ENCODE measurements around the gene FGD3.

DNA sequence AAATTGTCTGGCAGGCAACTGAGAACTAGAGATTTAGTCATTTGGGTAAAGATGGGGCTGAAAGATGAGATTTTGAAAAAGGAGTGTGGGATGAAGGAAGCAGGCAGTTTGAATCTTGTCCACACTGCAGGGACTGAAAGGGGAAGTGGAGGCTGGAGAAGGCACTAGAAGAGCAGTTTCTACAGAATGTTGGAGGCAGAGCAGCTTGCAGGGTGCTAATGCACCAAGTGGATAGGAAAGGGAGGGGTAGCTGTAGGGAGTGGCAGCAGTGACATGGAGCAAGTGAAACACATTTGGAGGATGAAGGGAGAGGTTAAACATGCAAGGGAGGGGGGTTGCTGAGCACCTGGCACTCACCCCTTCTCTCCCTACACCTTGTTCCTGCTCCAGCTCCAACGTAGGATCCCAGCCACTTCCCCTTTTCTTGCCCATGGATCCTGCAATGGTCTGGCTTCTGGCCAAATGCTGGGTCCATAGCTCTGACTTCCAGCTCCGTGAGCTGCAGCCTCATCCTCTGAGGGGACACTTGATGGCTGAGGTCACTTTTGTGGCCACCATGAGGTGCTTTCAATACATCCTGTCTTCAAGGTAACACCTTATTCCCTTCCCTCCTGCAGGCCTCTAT, 30.0 kb upstream of the FGD3 start:
- TF ChIP-seq, protein P1, sequence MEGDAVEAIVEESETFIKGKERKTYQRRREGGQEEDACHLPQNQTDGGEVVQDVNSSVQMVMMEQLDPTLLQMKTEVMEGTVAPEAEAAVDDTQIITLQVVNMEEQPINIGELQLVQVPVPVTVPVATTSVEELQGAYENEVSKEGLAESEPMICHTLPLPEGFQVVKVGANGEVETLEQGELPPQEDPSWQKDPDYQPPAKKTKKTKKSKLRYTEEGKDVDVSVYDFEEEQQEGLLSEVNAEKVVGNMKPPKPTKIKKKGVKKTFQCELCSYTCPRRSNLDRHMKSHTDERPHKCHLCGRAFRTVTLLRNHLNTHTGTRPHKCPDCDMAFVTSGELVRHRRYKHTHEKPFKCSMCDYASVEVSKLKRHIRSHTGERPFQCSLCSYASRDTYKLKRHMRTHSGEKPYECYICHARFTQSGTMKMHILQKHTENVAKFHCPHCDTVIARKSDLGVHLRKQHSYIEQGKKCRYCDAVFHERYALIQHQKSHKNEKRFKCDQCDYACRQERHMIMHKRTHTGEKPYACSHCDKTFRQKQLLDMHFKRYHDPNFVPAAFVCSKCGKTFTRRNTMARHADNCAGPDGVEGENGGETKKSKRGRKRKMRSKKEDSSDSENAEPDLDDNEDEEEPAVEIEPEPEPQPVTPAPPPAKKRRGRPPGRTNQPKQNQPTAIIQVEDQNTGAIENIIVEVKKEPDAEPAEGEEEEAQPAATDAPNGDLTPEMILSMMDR (IDR thresholded peaks at IDR 0.05): no peak
- TF ChIP-seq ZFX (IDR thresholded peaks at IDR 0.05; ENCODE audit: borderline replicate concordance): no peak
